Measurements from ENCODE around the gene ZNF827.

ZNF827 gene

DNA sequence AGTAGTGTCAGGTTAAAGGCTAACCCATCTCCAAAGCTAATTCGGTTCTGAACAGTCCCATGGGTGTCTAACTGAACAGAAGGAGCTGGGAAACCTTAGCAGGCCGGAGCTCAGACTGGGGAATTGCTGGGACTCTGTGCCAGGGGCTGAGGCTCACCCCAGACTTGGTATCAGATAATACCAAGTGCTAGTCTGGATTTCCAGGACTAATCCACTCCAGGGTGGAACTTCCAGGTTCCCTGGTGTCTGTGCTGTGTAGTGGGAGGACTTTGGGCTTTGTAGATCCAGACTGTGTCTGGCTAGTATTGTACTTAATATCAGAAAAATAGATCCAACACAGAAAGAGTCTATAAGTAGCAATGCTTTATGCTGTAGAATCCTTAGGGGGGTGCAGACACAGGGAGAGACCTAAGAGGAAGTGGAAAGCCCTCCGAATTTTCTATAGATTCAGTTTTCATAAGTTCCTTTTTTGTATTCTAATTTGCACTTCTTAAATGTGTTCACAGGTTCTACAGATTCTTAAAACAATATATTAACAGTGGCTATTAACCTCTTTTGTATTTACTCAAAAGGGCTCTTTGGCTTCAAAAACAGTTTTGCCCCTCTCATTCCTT lies 4.1 kb downstream of the ZNF827 start:
- H3K4me3 ChIP-seq (ENCODE audit: low read length, poor library complexity, severe bottlenecking) = peak overlapping the region; percentile 89
- TF ChIP-seq EZH2phosphoT487 (IDR thresholded peaks at IDR 0.05; ENCODE audit: borderline replicate concordance) = no peak
- TF ChIP-seq, protein P1, sequence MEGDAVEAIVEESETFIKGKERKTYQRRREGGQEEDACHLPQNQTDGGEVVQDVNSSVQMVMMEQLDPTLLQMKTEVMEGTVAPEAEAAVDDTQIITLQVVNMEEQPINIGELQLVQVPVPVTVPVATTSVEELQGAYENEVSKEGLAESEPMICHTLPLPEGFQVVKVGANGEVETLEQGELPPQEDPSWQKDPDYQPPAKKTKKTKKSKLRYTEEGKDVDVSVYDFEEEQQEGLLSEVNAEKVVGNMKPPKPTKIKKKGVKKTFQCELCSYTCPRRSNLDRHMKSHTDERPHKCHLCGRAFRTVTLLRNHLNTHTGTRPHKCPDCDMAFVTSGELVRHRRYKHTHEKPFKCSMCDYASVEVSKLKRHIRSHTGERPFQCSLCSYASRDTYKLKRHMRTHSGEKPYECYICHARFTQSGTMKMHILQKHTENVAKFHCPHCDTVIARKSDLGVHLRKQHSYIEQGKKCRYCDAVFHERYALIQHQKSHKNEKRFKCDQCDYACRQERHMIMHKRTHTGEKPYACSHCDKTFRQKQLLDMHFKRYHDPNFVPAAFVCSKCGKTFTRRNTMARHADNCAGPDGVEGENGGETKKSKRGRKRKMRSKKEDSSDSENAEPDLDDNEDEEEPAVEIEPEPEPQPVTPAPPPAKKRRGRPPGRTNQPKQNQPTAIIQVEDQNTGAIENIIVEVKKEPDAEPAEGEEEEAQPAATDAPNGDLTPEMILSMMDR (conservative IDR thresholded peaks at IDR 0.05; ENCODE audit: low read length) = no peak
- no peaks in the 10 kb centered on the region for H3K9me3 ChIP-seq (ENCODE audit: insufficient read depth, low read depth, low read length)
- no peaks in the 10 kb centered on the region; the same call in 1 of the 2 replicates for H3K36me3 ChIP-seq (ENCODE audit: insufficient read depth, low read length)
- H3K79me2 ChIP-seq (ENCODE audit: insufficient read depth, low read length) = peaks cover 88% of the 10 kb centered on the region
- peaks cover 45% of the 10 kb centered on the region for H4K20me1 ChIP-seq (ENCODE audit: insufficient read depth, low read length, poor library complexity, severe bottlenecking)
- H3K9ac ChIP-seq (ENCODE audit: low read depth, low read length, poor library complexity, severe bottlenecking) = peak overlapping the region; percentile 100
- H2AFZ ChIP-seq (ENCODE audit: low read length) = no peak overlapping the region
- peaks cover 4% of the 10 kb centered on the region; the same call in 1 of the 2 replicates for H3F3A ChIP-seq (ENCODE audit: low read depth)
- peak overlapping the region; percentile 88 for H3K4me2 ChIP-seq (ENCODE audit: low read depth, low read length, poor library complexity, severe bottlenecking)
- H3K27me3 ChIP-seq (ENCODE audit: insufficient read depth, low read length, poor library complexity, severe bottlenecking) = peaks cover 5% of the 10 kb centered on the region
- H3K4me1 ChIP-seq (ENCODE audit: insufficient read depth, low read length, poor library complexity, severe bottlenecking) = peaks cover 63% of the 10 kb centered on the region
- H3K9me2 ChIP-seq (replicated peaks; ENCODE audit: low read depth, low read length) = no peaks in the 10 kb centered on the region

DNA sequence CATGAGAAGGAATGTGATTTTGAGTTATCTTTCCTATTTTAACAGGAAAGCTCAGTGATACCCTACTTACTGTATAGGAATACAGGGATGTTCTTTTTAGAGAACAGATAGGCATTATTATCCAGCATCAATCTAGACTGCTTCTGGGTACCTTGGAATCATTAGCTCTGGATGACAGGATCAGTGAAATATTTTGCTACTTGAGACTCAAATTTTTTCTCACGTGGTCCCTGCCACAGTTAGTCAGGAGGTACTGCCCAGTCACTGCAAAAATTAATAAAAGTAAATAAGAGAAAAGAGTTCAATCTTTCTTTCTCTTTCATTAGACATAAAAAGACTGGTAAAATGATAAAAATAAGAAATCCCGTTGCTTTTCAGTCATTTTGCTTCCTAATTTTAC lies 5.5 kb downstream of the ZNF827 start:
- H3K79me2 ChIP-seq (ENCODE audit: insufficient read depth, low read length) = peaks cover 94% of the 10 kb centered on the region
- peaks cover 5% of the 10 kb centered on the region for H3K27me3 ChIP-seq (ENCODE audit: insufficient read depth, low read length, poor library complexity, severe bottlenecking)
- H4K20me1 ChIP-seq (ENCODE audit: insufficient read depth, low read length, poor library complexity, severe bottlenecking) = peaks cover 55% of the 10 kb centered on the region
- H3K4me2 ChIP-seq (ENCODE audit: low read depth, low read length, poor library complexity, severe bottlenecking) = peak overlapping the region; percentile 88
- no peak overlapping the region for H2AFZ ChIP-seq (ENCODE audit: low read length)
- no peaks in the 10 kb centered on the region for H3K9me2 ChIP-seq (replicated peaks; ENCODE audit: low read depth, low read length)
- H3K9me3 ChIP-seq (ENCODE audit: insufficient read depth, low read depth, low read length) = no peaks in the 10 kb centered on the region
- H3K9ac ChIP-seq (ENCODE audit: low read depth, low read length, poor library complexity, severe bottlenecking) = peak overlapping the region; percentile 100
- no peak for TF ChIP-seq EZH2phosphoT487 (IDR thresholded peaks at IDR 0.05; ENCODE audit: borderline replicate concordance)
- TF ChIP-seq, protein P1 (conservative IDR thresholded peaks at IDR 0.05; ENCODE audit: low read length) = no peak
- H3K36me3 ChIP-seq (ENCODE audit: insufficient read depth, low read length) = no peaks in the 10 kb centered on the region; the same call in 1 of the 2 replicates
- H3K4me3 ChIP-seq (ENCODE audit: low read length, poor library complexity, severe bottlenecking) = peak overlapping the region; percentile 89
- H3F3A ChIP-seq (ENCODE audit: low read depth) = peaks cover 4% of the 10 kb centered on the region; the same call in 1 of the 2 replicates
- H3K4me1 ChIP-seq (ENCODE audit: insufficient read depth, low read length, poor library complexity, severe bottlenecking) = peaks cover 61% of the 10 kb centered on the region

DNA sequence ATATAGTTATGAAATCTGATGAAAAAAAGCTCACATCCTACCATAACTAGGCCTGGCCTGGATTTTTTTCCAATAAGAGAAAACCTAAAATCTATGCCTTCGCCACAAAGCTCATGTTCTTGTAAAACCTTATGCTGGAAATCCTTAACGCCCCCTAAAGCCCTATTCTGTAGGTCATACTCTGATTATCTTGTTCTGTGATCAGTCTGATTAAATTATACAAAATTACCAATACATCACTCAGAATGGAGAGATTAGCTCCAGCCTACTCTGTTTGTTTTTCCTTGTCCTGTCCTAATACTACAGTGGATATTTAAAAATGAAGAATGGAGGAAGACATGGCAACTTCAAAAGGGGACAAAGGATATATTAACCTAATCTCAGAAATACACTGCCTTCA lies 7.2 kb downstream of the ZNF827 start:
- no peaks in the 10 kb centered on the region for H3K9me3 ChIP-seq (ENCODE audit: insufficient read depth, low read depth, low read length)
- H3K4me1 ChIP-seq (ENCODE audit: insufficient read depth, low read length, poor library complexity, severe bottlenecking) = peaks cover 69% of the 10 kb centered on the region
- no peaks in the 10 kb centered on the region; the same call in 1 of the 2 replicates for H3K36me3 ChIP-seq (ENCODE audit: insufficient read depth, low read length)
- no peak overlapping the region for H3K9ac ChIP-seq (ENCODE audit: low read depth, low read length, poor library complexity, severe bottlenecking)
- TF ChIP-seq, protein P1 (conservative IDR thresholded peaks at IDR 0.05; ENCODE audit: low read length) = no peak; the same call in 1 of the 2 replicates
- no peak for TF ChIP-seq EZH2phosphoT487 (IDR thresholded peaks at IDR 0.05; ENCODE audit: borderline replicate concordance)
- H3K9me2 ChIP-seq (replicated peaks; ENCODE audit: low read depth, low read length) = no peaks in the 10 kb centered on the region
- peaks cover 99% of the 10 kb centered on the region for H3K79me2 ChIP-seq (ENCODE audit: insufficient read depth, low read length)
- no peaks in the 10 kb centered on the region; the same call in 1 of the 2 replicates for H3F3A ChIP-seq (ENCODE audit: low read depth)
- H3K4me2 ChIP-seq (ENCODE audit: low read depth, low read length, poor library complexity, severe bottlenecking) = peak overlapping the region; percentile 64
- no peak overlapping the region for H2AFZ ChIP-seq (ENCODE audit: low read length)
- H3K4me3 ChIP-seq (ENCODE audit: low read length, poor library complexity, severe bottlenecking) = peak overlapping the region; percentile 32
- H3K27me3 ChIP-seq (ENCODE audit: insufficient read depth, low read length, poor library complexity, severe bottlenecking) = no peaks in the 10 kb centered on the region
- H4K20me1 ChIP-seq (ENCODE audit: insufficient read depth, low read length, poor library complexity, severe bottlenecking) = peaks cover 68% of the 10 kb centered on the region

All from Loucy (cell line).